Bone marrow (tissue), 2 donors: ENCODE data around the gene RPS6KA5.
"Not testable (repeated sequence)": the region's sequence is repeated elsewhere in the genome, so short reads cannot be mapped to it uniquely, and the experiment has no call there.

Source experiments
- DNase-seq, 2 donors: peaks; one replicate each; lab custom pipeline; 2025; lab: John Stamatoyannopoulos, UW

The RPS6KA5 gene

DNA sequence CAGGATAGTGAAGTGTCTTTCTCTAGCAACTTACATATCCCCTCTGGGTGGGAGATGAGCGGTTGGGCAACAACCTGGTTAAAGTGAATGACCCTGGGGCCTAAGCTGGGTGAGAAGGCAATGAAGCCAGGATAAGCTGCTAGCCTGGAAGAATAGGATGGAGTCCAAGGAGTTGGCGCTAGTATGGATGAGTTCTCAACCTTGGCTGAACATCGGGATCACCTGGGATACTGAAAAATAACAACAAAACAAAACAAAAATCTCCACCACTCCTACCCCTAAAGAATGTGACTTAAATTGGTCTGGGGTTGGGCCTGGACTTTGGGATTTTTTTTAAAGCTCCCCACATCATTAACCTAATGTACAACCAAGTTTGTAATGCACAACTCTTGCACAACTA is 4.8 kb upstream of the RPS6KA5 start:
- DNase-seq: no peak

DNA sequence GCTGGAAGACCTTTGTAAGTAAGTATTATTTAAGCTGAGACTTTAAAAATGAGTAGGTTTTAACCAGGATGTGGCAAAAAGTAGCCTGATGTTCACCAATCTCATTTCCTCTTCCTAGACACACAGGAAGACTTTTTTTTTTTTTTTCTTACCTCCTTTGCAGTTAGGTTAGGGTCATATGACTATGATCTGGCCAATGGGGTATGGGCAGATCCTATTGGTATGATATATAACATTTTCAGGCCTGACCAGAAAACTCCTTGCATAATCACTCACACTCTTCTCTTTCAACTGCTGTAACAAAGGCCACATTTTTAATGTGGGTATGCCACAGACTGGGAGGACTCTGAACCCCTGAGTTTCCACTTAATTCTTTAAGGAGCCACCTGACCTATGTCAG is 2.7 kb upstream of the RPS6KA5 start:
- DNase-seq: peak in 1 of 2 donors; percentile 43

DNA sequence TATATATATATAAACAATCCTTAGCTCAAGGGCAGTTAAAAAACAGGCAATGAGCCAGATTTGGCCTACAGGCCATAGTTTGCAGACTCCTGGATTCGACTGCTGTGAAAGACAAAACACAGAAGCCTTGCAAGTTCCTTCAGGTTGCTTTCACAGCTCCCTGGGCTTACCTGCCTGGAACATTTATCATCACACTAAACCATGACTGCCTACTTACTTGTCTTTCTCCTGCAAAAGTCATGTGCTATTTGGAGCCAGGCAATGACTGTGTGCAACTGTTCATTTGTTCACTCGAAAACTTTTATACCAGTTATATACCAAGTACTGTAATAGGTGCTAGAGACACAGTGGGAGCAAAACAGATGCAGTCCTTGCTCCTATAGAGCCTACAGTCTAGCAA is 2.2 kb upstream of the RPS6KA5 start:
- DNase-seq: no peak

DNA sequence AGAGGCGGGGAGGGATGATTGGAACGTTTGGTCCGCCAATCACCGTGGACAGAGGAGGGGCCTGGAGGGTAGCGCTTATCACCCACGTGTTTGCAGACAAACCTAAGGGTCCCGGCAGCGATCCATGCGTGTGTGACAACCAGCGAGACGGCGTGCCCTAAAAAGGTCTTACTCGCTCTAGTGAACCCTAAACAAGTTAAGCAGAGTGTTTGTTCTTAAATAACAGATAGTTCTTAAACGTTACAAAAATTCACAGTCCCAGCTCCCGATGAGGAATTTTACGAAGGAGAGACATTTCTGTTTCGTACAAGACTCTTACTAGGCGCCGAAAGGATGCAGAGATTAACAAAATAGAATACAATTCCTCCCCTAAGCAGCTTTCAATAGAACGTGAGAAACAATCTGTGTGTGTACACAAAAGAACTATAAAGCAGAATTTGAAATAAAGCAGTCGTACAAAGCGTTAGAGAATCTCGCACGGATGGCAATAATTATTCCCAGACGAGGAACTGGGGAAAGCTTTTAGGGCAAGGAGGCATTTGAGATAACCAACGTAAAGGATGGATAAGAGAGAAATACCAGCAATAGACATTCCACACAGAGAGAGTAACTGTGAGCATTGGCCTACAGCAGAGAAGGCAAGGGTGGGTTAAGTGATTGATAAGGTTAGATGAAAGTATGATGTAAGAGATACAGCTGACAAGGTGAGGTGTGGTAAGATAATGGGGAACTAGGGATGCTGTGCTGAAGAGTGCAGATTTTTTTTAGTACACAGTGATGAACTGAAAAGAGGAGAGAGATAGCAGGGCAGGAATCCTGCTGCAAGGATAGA is 831 bp upstream of the RPS6KA5 start:
- no peak for DNase-seq

DNA sequence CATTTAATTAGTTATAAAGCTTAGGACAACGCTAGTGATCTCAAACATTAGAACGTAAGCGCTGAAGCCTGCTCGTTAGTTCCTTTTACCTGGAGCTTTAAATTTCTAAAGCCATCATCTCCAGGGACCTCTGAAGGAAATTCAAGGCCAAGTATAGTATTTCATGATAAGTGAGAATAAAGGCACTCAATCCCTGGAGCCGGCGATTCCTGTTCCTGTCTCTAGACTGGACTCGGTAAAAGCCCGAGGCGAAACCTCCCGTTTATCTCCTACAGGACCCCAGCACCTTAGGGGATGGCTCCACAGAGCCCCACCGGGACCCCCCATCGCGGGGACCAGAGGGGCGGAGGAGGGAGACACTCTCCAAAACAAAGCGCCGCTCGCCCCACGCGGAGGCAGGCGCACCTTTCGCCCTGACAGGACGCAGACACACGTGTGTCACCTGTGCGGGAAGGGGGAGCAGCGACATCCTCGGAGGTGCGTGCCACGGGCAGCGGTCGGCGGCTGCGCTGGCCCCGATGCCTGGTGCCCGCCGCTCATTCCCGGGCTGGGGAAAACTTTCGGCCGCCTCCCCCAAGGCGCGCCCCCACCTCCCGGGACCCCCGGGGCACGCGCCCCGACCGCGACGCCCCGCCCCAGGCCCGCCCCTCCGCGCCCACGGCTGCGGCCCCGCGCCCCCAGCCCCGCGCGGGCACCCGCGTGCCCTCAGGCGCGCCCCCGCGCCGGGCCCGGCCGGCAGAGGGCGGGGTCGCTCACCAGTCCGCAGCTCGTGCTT is 678 bp downstream of the RPS6KA5 start:
- peak in 1 of 2 donors; percentile 28 for DNase-seq

DNA sequence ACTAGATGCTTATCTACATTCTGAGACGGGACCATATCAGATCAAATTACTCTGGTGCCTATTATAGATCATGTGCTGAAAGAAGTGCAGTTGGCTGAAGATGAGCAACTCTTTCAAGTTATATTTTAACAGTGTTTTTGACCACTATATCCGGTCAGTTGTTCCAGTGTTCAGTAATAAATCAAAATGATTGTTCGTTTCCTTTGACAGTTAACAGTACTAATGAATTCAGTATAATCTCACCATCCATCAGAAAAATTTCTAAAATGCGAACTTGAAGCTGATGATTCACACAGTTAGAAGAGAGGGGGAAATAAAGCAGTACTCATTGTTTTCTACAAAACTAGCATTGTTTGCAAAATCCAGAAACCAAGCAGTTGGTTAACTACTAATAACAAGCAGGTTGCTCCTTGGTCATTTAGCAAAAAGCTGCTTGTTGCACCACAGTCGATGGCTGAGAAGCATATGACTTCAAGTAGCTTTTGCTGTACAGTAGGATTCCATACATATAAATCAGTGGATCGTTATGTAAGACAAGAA is 2.3 kb downstream of the RPS6KA5 start:
- DNase-seq: no peak

DNA sequence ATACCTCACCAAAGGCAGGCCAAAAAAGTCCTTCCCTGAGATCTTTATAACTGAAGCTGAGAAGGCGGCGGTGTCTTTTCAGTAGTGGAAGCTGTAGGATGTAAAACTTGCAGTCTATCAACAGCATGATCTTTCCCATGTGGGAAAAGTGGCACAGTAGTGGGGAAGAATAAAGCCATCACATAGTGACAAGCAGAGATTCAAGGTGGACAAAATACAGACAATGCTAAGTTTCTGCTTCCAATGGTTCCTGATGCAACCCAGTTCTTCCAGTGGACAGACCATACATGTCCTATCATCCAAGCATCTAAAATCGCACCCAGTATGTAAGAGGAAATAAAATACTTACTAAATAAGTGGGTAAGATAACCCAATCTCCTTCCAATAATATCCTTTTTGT is 4.1 kb downstream of the RPS6KA5 start:
- DNase-seq: no peak

DNA sequence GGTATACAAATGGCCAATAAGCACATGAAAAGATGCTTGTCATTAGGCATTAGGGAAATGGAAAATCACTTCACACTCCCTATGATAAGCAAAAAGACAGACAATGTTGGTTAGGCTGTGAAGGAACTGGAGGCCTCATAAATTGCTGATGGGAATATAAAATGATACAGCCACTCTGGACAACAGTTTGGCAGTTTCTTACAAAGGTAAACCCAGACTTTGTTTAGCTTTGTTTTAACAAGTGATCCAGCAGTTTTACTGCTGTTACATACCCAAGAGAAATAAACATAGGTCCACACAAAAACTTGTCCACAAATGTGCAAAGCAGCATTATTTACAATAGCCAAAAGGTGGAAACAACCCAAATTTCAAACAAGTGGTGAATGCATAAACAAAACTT is 5.4 kb downstream of the RPS6KA5 start:
- no peak for DNase-seq

DNA sequence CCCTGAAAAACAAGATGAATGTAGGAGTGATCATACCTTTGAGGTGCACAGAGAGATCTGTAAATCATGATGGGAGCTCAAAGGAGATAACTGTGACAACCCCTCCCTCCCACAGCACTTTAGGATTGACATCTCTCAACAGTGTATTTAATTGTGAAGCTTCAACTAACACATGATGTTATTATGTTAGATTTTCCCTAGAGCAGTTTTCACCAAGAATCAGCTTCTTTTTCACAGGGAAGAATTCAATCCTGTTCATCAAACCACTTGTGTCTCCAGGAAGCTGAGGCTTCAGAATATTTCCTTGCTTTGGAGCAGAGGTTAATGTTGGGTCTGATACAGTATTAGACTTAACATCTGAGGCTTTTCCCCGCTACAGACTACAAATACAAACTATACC is 11.8 kb downstream of the RPS6KA5 start:
- DNase-seq: no peak

DNA sequence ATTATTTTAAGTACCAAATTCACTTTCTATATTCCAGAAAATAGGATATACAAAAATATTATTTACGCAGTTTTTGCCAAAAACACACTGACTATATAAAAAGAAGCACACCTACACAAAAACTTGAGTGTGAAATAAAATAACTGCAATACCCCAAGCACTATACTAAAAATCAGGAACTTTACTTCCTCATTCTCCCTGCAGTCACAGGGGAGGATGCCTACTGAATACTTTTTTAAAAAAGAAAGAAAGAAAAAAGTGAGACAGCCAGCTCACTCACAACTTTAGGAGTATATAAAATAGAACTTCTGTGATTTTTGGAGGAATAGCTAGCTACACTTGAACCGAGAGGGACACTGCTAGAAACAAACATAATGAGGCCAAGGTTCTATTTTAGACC is 12.2 kb downstream of the RPS6KA5 start:
- DNase-seq: peak in 1 of 2 donors; percentile 48

DNA sequence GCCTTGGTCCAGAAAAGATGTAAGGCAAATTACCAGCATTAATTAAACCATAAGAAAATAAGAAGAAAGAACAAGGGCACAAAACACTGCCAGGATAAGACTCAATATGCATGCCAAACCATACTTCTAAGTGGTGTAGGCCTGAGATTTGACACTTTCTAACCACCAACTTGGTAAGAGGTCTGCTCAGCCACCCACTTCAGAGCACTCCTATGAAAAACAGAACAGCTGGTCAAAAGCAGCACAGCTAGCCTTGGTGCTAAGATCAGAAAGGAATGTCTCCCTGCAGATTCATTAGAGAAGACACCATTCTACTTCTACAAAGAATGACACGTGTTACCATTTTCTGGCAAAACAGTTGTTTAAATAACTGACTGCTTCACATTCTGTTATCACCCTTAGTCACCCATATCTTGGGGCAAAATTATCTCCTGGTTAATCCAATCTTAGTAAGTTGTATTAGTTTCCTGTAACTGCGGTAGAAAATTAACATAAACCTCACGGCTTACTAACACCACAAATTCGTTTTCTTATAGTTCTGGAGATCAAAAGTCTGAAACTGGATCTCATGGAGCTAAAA is 13.2 kb downstream of the RPS6KA5 start:
- no peak for DNase-seq

DNA sequence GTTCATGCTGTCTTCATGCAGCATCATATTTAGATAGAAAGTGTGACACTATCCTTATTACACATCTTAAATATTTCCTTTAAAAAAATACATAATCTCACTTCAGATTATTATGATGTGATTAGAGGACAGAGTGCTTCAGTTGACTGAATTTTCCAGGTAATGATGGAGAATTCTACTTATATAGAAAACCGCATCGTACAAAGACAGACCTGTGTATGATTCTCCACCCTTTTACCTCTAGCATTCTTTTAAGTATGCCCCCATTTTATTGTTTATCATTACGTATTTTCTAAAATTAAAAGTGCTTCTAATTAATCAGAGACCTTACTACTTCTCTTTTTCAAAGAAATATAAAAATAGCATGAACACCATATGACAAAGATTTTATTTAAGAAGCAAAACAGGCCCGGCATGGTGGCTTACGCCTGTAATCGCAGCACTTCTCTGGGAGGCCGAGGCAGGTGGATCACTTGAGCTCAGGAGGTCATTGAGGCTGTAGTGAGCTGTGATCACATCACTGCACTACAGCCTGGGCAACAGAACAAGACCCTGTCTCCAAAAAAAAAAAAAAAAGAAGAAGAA is 13.9 kb downstream of the RPS6KA5 start:
- no peak for DNase-seq

DNA sequence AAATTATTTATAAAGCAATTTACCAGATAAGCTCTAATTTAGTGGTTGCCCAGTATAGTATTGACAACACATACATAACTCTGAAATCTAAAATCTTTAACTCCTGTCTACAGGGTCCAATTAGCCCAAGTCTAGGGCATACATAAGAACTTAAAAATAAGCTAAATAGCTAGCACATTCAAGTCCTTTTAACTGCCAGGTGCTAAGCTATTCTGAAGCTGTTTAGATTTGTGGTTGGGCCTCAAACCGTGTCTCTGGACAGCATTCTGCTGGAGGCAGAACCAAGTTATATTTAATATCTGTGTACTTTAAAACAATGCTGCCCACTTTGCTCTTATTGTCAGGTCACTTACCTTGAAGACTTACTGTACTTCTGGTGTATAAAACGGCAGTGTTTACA is 19.0 kb downstream of the RPS6KA5 start:
- no peak for DNase-seq

DNA sequence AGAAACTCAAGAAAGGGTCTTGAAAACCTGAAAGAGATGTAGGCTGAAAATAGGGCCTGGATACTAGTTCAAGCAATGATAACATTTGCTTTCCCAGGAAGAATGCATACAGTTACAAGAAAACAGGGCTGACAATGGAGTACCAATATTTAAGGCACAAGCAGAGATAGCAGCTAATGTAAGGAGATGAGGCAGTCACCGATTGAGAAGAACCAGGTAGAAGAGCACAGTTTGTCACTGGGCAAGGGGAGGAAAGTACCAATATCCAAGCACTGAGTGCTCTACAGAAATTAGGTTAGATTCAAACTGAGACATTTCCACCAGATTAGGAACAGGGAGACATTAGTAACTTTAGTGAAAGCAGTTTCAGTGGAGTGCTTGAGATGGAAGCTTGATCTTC is 19.9 kb downstream of the RPS6KA5 start:
- no peak for DNase-seq

DNA sequence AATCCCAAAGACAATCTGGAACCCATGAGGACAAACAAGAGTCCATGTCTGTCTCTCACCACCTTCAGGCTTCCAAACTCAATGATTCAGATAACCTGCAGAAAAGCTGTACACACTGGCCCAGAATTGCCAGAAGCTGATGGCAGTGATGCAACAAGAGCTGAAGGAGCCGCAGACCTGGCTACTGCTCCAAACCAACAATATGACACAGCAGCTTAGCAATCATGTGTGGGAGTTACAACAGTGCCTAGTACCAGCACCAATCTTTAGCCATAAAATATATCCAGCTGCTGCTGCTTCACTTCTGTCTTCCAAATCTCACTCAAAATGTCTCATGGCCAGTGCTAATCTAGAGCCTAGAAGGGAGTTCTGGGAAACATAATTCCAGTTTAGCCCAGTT is 22.0 kb downstream of the RPS6KA5 start:
- no peak for DNase-seq

DNA sequence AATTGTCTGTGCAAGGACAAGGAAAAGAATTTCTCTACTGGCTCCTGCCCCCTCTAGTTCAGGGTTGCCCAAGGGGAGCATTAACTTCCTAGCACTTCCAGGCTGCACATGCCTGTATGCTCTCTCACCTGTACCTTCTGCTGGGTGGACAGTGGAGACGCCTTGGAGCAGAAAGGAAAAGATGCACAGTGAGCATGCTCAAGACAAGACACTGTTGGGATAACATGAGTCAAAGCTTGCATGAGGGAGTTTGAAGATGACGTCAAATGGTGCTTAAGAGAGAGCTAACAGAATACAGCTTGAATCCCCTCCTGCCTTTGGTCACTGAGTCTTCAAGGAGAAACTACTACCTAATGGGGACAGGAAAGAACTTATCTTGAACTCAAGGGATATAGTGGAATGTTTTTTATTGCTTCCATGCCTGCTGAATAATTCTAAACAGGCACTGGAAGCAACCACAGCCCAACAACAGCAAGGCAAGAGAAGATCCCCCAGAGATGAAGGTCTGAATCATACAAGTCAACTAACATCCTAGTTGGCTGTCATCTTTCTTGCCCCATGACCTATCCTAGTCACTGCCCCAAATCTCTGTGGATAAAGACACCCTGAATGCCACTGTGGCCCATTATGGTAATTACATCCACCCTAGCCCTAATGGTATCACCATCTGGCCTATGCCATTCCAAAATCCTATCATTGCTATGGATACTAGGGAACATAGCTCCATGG is 23.5 kb downstream of the RPS6KA5 start:
- no peak for DNase-seq

DNA sequence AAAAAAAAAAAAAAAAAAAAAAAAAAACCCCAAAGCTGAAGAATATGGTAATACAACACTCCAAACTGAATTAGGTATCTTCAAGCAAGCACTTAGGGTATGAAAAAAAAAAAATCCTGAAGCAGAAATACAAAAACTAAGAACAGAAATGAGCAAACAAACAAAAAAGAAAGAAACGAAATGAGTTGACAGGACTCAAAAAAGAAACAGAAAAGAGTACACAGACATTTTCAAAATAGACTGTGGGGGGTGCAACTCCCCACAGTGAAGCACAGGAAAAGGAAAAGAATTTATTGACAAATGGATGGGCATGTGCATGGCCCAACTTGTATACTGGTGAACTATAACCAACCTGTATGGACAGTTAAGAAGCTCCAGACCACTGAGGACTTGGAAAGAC is 24.6 kb downstream of the RPS6KA5 start:
- no peak for DNase-seq

DNA sequence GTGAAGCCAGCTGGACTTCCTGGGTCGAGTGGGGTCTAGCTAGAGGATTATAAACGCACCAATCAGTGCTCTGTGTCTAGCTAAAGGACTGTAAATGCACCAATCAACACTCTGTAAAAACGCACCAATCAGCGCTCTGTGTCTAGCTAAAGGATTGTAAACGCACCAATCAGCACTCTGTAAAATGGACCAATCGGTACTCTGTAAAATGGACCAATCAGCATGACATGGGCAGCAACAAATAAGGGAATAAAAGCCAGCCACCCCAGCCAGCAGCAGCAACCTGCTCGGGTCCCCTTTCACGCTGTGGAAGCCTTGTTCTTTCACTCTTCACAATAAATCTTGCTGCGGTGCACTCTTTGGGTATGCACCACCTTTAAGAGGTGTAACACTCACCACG is 26.1 kb downstream of the RPS6KA5 start:
- DNase-seq: not testable (repeated sequence)

DNA sequence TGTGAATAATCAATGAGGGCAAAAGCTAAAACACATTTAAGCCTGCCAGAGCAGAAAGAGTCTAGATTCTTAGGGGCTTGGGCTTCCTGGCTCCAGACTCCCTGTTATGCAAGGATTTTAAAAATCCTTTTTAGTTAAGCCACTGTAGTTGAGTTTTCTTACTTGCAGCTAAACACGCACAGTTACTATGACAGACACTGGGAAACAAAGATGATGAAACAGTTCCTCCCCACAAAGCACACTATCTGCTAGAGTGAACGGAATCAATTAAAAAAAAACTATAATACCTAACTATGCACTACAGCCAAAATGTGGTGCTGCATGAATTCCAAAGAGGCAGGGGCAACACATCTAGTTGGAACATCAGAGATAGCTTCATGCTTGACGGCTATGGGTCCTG is 28.2 kb downstream of the RPS6KA5 start:
- DNase-seq: no peak

DNA sequence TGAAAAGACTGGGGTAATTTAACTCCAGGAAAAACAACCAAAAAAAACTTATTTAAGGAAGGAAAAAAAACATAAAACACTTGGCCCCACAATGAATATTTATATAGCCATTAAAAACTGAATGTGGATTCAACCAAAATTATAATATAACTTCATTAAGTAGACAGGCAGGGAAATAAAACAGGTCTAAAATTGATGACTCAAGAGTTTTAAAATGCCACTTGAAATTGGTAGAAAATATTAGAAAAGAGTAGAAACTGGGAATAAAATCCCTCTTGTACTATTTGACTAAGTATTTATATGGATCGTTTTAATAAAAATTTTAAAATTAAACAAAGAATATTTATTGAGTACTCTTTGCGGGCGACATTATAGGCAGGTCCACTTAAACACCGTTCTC is 28.8 kb downstream of the RPS6KA5 start:
- DNase-seq: no peak

DNA sequence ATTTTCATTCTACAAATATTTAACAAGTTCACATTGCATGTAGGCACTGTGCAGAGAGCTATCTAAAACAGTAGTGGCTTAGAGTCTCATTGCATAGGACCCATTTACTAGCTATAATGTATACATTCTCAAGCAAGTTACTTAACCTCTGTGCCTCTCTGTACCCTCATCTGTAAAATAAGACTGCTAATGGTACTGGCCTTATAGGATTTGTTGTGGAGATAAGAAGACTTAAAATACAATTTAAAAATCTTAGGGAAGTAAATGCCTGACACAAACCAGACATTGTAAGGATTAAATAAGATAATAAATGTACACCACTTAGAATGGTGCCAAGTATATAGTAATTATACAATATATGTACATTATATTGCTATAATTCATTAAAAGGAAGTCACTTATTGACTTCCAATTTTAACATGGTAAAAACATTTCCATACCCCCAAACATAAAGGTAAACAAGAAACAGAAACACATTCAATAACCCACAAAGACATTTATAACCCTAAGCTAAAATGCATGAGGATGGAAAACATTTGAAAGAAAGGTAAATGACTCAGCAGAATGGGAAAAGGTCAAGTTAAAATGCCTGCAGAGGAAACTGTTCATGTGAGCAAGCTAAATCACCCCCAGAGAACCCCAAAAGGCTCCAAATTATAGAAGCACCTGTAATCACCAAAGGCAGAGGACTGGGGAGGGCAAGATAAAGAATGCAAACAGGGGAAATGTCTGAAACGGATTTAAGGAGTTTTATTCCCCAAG is 30.8 kb downstream of the RPS6KA5 start:
- peak in 1 of 2 donors; percentile 31 for DNase-seq
